HUES64 (cell line): ENCODE measurements around the gene ZNF564.
A peak's percentile ranks its signal among the peaks of the same experiment; 100 is the strongest.
"Not testable (repeated sequence)": the region's sequence is repeated elsewhere in the genome, so short reads cannot be mapped to it uniquely, and the experiment has no call there.

Experiments
- H3K27ac ChIP-seq: 2 replicates; pipeline ENCODE4 v1.7.0; 2013; ENCODE audit warnings: low read depth, low read length, inconsistent platforms
- H3K27me3 ChIP-seq: 2 replicates; pipeline ENCODE4 v1.6.1; 2013; ENCODE audit warnings: mild to moderate bottlenecking, low read length; ENCODE audit not compliant: insufficient read depth
- H3K36me3 ChIP-seq: 2 replicates; pipeline ENCODE4 v1.6.1; 2013; ENCODE audit warnings: mild to moderate bottlenecking, low read length; ENCODE audit not compliant: insufficient read depth
- H3K4me1 ChIP-seq: 2 replicates; pipeline ENCODE4 v1.6.1; 2013; ENCODE audit warnings: mild to moderate bottlenecking, low read length, moderate library complexity; ENCODE audit not compliant: insufficient read depth
- H3K4me3 ChIP-seq: 2 replicates; pipeline ENCODE4 v1.5.1; 2013; ENCODE audit warnings: mild to moderate bottlenecking, low read length, moderate library complexity
- H3K9ac ChIP-seq: 2 replicates; pipeline ENCODE4 v1.6.1; 2013; ENCODE audit warnings: mild to moderate bottlenecking, low read depth, low read length
- H3K9me3 ChIP-seq: 2 replicates; pipeline ENCODE4 v1.6.1; 2013; ENCODE audit warnings: low read depth, low read length; ENCODE audit not compliant: insufficient read depth
- WGBS: fragments of 150-250, 120-280 bp; methylation state at CpG from one replicate; pipeline ENCODE4 v1.1.7; 2013; ENCODE audit warnings: missing lambda C conversion rate; 5-methylcytosine and 5-hydroxymethylcytosine counted together

The ZNF564 gene

DNA sequence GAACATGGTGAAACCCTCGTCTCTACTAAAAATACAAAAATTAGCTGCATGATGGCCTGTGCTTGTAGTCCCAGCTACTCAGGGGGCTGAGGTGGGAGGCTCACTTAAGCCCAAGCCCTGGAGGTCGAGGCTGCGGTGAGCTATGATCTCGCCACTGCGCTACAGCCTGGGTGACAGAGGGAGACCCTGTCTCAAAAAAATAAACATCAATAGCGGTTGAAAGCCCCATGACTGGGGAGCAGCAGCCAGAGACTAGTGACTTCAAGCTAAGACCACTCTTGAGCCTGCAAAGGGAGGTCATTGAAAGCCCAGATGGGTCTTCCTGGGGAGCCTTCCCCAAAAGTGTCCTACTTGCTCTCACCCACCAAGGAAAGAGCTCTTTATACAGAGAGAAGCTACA lies 54.8 kb downstream of the ZNF564 start:
- H3K9ac ChIP-seq: no peak overlapping the region
- no peaks in the 10 kb centered on the region for H3K9me3 ChIP-seq
- no peak overlapping the region for H3K4me3 ChIP-seq
- no peaks in the 10 kb centered on the region for H3K27me3 ChIP-seq
- H3K36me3 ChIP-seq: no peaks in the 10 kb centered on the region
- no peaks in the 10 kb centered on the region for H3K4me1 ChIP-seq
- WGBS: 96% methylated on average over 6 of the region's 6 CpGs
- no peak overlapping the region for H3K27ac ChIP-seq

DNA sequence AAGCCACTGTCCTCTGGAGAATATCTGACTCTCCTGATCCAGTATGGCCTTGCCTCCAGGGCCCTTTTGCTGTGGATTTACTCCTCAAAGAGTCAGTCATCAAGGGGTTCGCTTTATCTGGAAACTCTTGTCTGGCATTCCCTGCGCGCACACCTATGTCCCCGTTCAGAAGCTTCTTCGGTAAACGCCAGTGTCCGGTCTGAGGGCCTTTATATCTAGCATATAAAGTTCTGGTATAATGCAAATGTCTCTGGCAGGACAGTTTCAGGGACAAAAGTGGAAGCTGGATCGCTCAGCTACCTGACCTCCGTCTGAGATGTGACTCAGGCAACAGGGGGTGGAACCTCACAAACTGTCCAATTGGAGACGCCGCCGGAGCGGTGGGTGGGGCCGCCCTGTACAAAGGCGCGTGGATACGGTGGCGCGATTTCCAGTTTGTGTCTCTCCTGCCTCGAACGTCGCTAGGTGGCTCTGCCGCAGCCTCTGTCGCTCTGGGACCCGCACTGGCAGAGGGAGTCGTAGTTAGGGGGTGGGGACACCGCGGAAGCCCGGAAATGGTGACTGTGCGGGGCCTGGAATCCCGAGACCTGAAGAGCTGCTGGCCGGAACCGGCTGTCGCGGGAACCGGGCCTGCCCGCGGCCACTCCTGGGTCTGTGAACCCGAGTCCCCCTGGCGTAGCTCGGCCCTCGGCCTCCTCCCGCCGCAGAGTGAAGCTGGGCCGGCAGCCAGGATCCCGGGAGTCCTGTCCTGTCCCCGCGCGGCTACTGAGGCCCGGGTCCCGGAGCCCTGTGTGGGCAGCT lies 56.1 kb downstream of the ZNF564 start:
- Histone ChIP-seq H3K4me1 (no peaks in the 10 kb centered on the region), H3K27ac (peak overlapping the region; percentile 83), H3K36me3 (no peaks in the 10 kb centered on the region), H3K9ac (peak overlapping the region; percentile 89), H3K4me3 (peak overlapping the region; percentile 71), H3K27me3 (no peaks in the 10 kb centered on the region), H3K9me3 (no peaks in the 10 kb centered on the region)
- 7% methylated on average over 51 of the region's 51 CpGs for WGBS

- 89% methylated on average over 2 of the region's 3 CpGs for WGBS
These were observed 56.9 kb downstream of the ZNF564 start for GRCh38 chr19:12494260-12494860.

GRCh38 chr19:12486265-12486783 lies 65.0 kb downstream of the ZNF564 start:
- H3K9me3 ChIP-seq, H3K9ac ChIP-seq, H3K4me3 ChIP-seq, H3K4me1 ChIP-seq, H3K27ac ChIP-seq, H3K27me3 ChIP-seq, H3K36me3 ChIP-seq: not testable (repeated sequence)
- 89% methylated on average over 1 of the region's 1 CpG for WGBS

More at GRCh38 chr19:12494260-12494860, 56.9 kb downstream of the ZNF564 start:
- Histone ChIP-seq H3K4me1 (no peaks in the 10 kb centered on the region), H3K27me3 (no peaks in the 10 kb centered on the region), H3K36me3 (no peaks in the 10 kb centered on the region), H3K4me3 (peak overlapping the region; percentile 71), H3K9ac (no peak overlapping the region), H3K27ac (no peak overlapping the region), H3K9me3 (no peaks in the 10 kb centered on the region)

DNA sequence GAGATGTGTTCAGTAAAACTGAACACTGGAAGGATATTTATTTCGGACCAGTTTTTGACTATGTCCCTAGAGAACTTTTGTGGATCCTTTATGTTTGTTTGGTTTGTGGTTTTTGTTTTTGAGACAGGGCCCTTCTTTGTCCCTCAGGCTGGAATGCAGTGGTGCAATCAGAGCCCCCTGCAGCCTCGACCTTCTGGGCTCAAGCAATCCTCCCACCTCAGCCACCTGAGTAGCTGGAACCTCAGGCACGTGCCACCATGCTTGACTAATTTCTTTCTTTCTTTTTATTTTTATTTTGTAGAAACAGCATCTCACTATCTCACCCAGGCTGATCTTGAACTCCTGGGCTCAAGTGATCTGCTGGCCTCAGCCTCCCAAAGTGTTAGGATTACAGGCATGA lies 65.7 kb downstream of the ZNF564 start:
- no peaks in the 10 kb centered on the region for H3K36me3 ChIP-seq
- no peaks in the 10 kb centered on the region for H3K9me3 ChIP-seq
- peaks cover 8% of the 10 kb centered on the region for H3K27me3 ChIP-seq
- H3K27ac ChIP-seq: no peak overlapping the region
- WGBS: 59% methylated on average over 3 of the region's 3 CpGs
- peak overlapping the region; percentile 81; the same call in 1 of the 2 replicates for H3K4me3 ChIP-seq
- peaks cover 5% of the 10 kb centered on the region; the same call in 1 of the 2 replicates for H3K4me1 ChIP-seq
- H3K9ac ChIP-seq: no peak overlapping the region

DNA sequence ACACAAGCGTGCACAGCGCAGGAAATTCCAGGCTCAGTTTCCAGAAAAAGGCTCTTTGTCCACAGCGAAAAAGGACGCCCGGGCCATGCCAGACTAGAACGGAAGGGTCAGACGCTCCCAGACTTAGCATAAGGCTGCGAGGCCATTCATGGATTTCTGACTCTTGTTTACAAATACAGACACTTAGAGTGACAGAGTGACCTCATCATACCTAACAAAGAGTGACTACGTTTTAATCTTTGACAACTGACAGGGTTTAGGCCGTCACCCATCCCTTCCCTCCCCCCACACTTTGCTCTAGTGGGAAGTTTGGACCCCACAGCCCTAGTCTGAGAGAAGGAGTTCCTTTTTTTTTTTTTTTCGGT lies 66.2 kb downstream of the ZNF564 start:
- 3% methylated on average over 11 of the region's 11 CpGs for WGBS
- H3K9ac ChIP-seq: peak overlapping the region; percentile 16; the same call in 1 of the 2 replicates
- no peak overlapping the region for H3K27ac ChIP-seq

DNA sequence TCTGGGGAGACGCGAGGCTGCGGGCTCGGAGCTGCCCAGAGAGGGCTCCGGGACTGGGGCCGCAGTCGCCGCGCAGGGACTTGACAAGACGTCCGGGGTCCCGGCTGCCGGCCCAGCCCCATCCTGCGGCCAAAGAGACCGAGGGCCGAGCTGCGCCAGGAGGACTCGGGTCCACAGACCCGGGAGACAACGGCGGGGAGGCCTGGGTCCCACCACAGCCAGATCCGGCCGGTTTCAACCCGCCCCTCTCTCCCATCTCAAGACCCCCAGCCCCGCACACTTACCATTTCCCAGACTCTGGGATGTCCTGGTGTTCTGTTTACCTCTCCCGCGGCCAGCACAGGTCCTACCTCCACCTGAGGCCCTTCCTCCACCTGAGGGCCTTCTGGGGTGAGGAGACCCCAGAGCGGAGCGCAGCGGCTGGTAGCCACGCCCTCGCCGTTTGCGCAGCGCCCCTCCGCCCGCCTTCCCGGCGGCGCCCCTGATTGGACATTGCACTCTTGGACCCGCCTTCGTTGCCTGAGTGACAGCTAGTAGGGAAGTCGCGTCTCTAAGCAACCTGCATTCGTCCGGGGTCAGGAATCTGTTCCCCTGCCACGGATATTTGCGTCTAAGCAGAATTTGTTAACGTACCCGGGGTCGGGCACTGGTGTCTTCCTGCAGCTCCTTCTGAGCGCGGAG lies 66.8 kb downstream of the ZNF564 start, which contains the start of gene ZNF709:
ZNF709 (minus strand) TSS at position 446 of the 681 bp plus-strand sequence; CDS start at position 287, 159 bp downstream.
- no peak within 1 kb of the TSS for H3K27ac ChIP-seq
- under 1% methylated on average over 53 of the region's 53 CpGs for WGBS
- no peaks in the 10 kb centered on the region for H3K9me3 ChIP-seq
- H3K4me3 ChIP-seq: peak within 1 kb of the TSS; percentile 81
- peak within 1 kb of the TSS; percentile 70 for H3K9ac ChIP-seq
- H3K27me3 ChIP-seq: peaks cover 8% of the 10 kb centered on the region
- H3K36me3 ChIP-seq: no peaks in the 10 kb centered on the region
- H3K4me1 ChIP-seq: peaks cover 5% of the 10 kb centered on the region; the same call in 1 of the 2 replicates

More for the DNA sequence above, 66.2 kb downstream of the ZNF564 start:
- H3K9me3 ChIP-seq: no peaks in the 10 kb centered on the region
- peaks cover 8% of the 10 kb centered on the region for H3K27me3 ChIP-seq
- H3K4me3 ChIP-seq: peak overlapping the region; percentile 81
- H3K36me3 ChIP-seq: no peaks in the 10 kb centered on the region
- peaks cover 5% of the 10 kb centered on the region; the same call in 1 of the 2 replicates for H3K4me1 ChIP-seq

- 3% methylated on average over 13 of the region's 13 CpGs for WGBS
- no peaks in the 10 kb centered on the region for H3K36me3 ChIP-seq
- no peaks in the 10 kb centered on the region for H3K9me3 ChIP-seq
- H3K27me3 ChIP-seq: peaks cover 8% of the 10 kb centered on the region
- peaks cover 5% of the 10 kb centered on the region; the same call in 1 of the 2 replicates for H3K4me1 ChIP-seq
- H3K27ac ChIP-seq: no peak overlapping the region
- H3K4me3 ChIP-seq: peak overlapping the region; percentile 81
- H3K9ac ChIP-seq: peak overlapping the region; percentile 70
These were observed 67.3 kb downstream of the ZNF564 start for GRCh38 chr19:12484011-12484370.

DNA sequence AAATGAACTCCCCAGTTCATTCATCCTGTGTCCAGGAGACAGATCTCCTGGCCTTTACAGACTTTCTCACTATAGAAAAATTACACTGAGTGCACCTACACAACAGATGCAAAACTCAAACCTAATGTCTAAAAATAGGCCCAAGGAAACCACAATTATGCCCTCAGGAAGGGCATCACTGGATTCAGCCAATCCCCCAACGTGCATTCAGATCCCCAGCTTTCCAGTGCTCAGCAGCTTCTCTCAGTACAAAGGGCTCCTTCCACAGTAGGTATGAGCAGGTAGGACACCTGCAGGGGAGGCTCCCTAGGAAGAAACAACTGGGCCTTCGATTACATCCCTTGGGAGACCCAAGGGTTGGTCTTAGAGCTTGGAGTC lies 68.8 kb downstream of the ZNF564 start:
- H3K27ac ChIP-seq: no peak overlapping the region
- H3K4me1 ChIP-seq: peaks cover 5% of the 10 kb centered on the region; the same call in 1 of the 2 replicates
- H3K4me3 ChIP-seq: no peak overlapping the region; the same call in 1 of the 2 replicates
- H3K9me3 ChIP-seq: no peaks in the 10 kb centered on the region
- no peaks in the 10 kb centered on the region for H3K36me3 ChIP-seq
- peaks cover 8% of the 10 kb centered on the region for H3K27me3 ChIP-seq
- WGBS: 85% methylated on average over 2 of the region's 2 CpGs
- H3K9ac ChIP-seq: no peak overlapping the region

- WGBS: 84% methylated on average over 4 of the region's 4 CpGs
- H3K9ac ChIP-seq: no peak overlapping the region
- peaks cover 5% of the 10 kb centered on the region; the same call in 1 of the 2 replicates for H3K4me1 ChIP-seq
These were observed 69.3 kb downstream of the ZNF564 start for GRCh38 chr19:12481781-12482508.

More at GRCh38 chr19:12481781-12482508, 69.3 kb downstream of the ZNF564 start:
- Histone ChIP-seq H3K36me3 (no peaks in the 10 kb centered on the region), H3K27me3 (peaks cover 8% of the 10 kb centered on the region), H3K4me3 (no peak overlapping the region), H3K9me3 (no peaks in the 10 kb centered on the region), H3K27ac (no peak overlapping the region)
